WERI-Rb-1 (cell line): ENCODE measurements around the gene HNRNPF.
"Not testable (repeated sequence)": the region's sequence is repeated elsewhere in the genome, so short reads cannot be mapped to it uniquely, and the experiment has no call there.

Experiments used
- DNase-seq: peaks from one replicate; pipeline ENCODE4 v3.0.0-alpha.2; 2020
- H3K27ac ChIP-seq: fragments of 250-450 bp; sonication (Bioruptor Pico); 2 replicates; pipeline ENCODE4 v1.5.1; 2020; ENCODE audit warnings: mild to moderate bottlenecking, moderate library complexity
- H3K27me3 ChIP-seq: fragments of 250-450 bp; sonication (Bioruptor Pico); 2 replicates; pipeline ENCODE4 v1.5.1; 2021; ENCODE audit warnings: mild to moderate bottlenecking, low read depth, moderate library complexity; ENCODE audit not compliant: insufficient read depth, severe bottlenecking
- H3K36me3 ChIP-seq: fragments of 250-450 bp; sonication (Bioruptor Pico); 2 replicates; pipeline ENCODE4 v1.5.1; 2020; ENCODE audit warnings: mild to moderate bottlenecking, moderate library complexity
- H3K4me3 ChIP-seq: 2 replicates; pipeline ENCODE4 v1.5.1; 2011; ENCODE audit warnings: low read depth, mild to moderate bottlenecking, control low read depth, low read length
- H3K9me3 ChIP-seq: fragments of 250-450 bp; sonication (Bioruptor Pico); 2 replicates; pipeline ENCODE4 v1.5.1; 2021; ENCODE audit warnings: mild to moderate bottlenecking, moderate library complexity; ENCODE audit not compliant: severe bottlenecking
- TF ChIP-seq, protein P1 (sequence below): IDR thresholded peaks from 2 replicates; pipeline ENCODE4 v1.5.1; 2011; ENCODE audit warnings: low read depth, mild to moderate bottlenecking, control low read depth, inconsistent platforms, low read length

HNRNPF gene

DNA sequence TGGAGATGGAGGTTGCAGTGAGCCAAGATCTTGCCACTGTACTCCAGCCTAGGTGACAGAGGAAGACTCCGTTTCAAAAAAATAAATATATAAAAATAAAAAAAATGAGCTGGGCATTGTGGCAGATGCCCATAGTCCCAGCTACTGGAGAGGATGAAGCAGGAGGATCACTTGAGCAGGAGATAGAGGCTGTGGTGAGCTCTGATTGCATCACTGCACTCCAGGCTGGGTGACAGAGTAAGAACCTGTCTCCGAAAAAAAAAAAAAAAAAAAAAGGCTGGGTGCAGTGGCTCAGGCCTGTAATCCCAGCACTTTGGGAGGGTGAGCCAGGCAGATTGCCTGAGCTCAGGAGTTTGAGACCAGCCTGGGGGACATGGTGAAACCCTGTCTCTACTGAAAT, 39.8 kb upstream of the HNRNPF start:
- Histone ChIP-seq H3K27ac (no peak overlapping the region), H3K27me3 (no peaks in the 10 kb centered on the region), H3K4me3 (no peak overlapping the region), H3K36me3 (no peaks in the 10 kb centered on the region; the same call in 1 of the 2 replicates), H3K9me3 (no peaks in the 10 kb centered on the region)
- TF ChIP-seq, protein P1, sequence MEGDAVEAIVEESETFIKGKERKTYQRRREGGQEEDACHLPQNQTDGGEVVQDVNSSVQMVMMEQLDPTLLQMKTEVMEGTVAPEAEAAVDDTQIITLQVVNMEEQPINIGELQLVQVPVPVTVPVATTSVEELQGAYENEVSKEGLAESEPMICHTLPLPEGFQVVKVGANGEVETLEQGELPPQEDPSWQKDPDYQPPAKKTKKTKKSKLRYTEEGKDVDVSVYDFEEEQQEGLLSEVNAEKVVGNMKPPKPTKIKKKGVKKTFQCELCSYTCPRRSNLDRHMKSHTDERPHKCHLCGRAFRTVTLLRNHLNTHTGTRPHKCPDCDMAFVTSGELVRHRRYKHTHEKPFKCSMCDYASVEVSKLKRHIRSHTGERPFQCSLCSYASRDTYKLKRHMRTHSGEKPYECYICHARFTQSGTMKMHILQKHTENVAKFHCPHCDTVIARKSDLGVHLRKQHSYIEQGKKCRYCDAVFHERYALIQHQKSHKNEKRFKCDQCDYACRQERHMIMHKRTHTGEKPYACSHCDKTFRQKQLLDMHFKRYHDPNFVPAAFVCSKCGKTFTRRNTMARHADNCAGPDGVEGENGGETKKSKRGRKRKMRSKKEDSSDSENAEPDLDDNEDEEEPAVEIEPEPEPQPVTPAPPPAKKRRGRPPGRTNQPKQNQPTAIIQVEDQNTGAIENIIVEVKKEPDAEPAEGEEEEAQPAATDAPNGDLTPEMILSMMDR = no peak
- no peak for DNase-seq

DNA sequence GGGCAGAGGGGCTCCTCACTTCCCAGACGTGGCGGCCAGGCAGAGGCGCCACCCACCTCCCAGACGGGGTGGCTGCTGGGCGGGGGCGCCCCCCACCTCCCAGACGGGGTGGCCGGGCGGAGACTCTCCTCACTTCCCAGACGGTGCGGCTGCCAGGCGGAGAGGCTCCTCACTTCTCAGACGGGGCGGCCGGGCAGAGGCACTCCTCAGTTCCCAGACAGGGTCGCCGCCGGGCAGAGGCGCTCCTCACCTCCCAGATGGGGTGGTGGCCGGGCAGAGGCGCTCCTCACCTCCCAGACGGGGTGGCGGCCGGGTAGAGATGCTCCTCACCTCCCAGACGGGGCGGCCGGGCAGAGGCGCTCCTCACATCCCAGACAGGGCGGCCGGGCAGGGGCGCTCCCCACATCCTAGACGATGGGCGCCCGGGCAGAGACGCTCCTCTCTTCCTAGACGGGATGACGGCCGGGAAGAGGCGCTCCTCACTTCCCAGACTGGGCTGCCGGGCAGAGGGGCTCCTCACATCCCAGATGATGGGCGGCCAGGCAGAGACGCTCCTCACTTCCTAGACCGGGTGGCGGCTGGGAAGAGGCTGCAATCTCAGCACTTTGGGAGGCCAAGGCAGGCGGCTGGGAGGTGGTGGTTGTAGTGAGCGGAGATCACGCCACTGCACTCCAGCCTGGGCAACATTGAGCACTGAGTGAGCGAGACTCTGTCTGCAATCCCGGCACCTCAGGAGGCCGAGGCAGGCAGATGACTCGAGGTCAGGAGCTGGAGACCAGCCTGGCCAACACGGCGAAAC, 37.4 kb upstream of the HNRNPF start:
- H3K4me3 ChIP-seq, H3K36me3 ChIP-seq, H3K27me3 ChIP-seq, H3K27ac ChIP-seq, H3K9me3 ChIP-seq: not testable (repeated sequence)
- peak; percentile 25 for DNase-seq

DNA sequence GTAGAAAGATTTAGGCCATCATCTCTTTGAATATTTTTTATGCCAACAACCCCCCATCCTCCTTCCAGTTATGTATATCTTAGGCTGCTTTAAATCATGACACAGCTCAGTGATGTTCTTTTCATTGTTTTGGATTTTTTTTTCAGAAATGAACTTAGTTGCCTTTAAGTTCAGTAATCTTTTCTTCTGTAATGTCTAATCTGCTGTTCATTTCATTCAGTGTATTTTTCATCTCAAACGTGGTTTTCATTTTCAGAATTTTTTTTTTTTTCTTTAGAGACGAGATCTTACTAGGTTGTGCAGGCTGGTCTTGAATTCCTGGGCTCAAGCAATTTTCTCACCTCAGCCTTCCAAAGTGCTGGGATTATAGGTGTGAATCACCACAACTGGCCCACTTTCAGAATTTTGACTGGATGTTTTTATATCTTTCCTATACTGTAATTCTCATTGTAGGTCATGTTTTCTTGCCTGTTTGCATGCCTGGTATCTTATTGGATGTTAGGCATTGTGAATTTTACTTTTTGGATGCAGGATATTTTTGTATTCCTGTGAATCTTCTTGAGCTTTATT, 36.0 kb upstream of the HNRNPF start:
- DNase-seq = no peak
- TF ChIP-seq, protein P1 = no peak
- H3K4me3 ChIP-seq = no peak overlapping the region

DNA sequence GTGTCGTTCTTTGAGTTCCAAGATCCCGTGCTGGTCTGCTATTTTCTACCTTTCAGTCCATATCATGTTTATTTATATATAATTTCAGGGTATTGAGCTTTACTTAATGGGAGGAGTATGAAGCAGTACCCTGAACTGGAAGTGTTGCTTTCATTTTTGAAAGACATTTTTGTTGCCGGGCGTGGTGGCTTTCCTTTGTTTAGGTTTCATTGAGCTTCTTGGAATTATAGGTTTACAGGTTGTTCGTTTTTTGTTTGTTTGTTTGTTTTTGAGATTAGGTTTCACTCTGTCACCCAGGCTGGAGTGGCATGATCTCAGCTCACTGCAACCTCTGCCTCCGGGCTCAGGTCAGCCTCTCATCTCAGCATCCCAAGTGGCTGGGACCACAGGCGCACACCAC, 35.3 kb upstream of the HNRNPF start:
- H3K9me3 ChIP-seq = no peaks in the 10 kb centered on the region
- no peaks in the 10 kb centered on the region; the same call in 1 of the 2 replicates for H3K36me3 ChIP-seq
- TF ChIP-seq, protein P1 = no peak
- DNase-seq = no peak
- H3K27ac ChIP-seq = no peak overlapping the region
- no peaks in the 10 kb centered on the region for H3K27me3 ChIP-seq
- no peak overlapping the region for H3K4me3 ChIP-seq

More for the DNA sequence above, 36.0 kb upstream of the HNRNPF start:
- Histone ChIP-seq H3K27ac (no peak overlapping the region), H3K36me3 (no peaks in the 10 kb centered on the region; the same call in 1 of the 2 replicates), H3K9me3 (no peaks in the 10 kb centered on the region), H3K27me3 (no peaks in the 10 kb centered on the region)

DNA sequence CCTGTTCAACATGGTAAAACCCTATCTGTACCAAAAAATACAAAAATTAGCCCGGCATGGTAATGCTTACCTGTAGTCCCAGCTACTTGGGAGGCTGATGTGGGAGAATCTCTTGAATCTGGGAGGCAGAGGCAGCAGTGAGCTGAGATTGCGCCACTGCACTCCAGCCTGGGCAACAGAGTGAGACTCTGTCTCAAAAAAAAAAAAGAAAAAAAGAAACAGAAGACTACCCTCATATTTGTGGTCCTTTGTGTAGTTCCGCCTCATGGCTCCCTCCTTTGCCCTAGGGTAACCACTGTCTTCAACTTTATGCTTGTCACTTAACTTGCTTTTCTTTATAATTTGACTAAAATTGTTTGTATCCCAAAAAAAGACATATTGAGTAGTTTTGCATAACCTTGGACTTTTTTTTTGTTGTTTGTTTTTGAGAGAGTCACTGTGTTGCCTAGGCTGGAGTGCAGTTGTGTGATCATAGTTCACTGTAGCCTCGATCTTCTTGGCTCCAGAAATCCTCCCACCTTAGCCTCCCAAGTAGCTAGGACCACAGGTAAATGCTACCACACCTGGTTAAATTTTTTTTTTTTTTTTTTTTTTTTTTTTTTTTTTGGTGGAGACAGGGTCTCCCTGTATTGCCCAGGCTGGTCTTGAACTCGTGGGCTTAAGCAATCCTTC, 31.6 kb upstream of the HNRNPF start:
- no peak overlapping the region for H3K4me3 ChIP-seq
- no peak for DNase-seq

More for the DNA sequence above, 31.6 kb upstream of the HNRNPF start:
- no peaks in the 10 kb centered on the region for H3K27me3 ChIP-seq
- H3K36me3 ChIP-seq = no peaks in the 10 kb centered on the region; the same call in 1 of the 2 replicates
- TF ChIP-seq, protein P1 = no peak
- no peaks in the 10 kb centered on the region for H3K9me3 ChIP-seq
- H3K27ac ChIP-seq = no peak overlapping the region
